Esophagus muscularis mucosa (tissue), 3 donors: ENCODE results near the gene LRFN5.

Experiments
- POLR2AphosphoS5 ChIP-seq, 2 donors: sonication (generic); formaldehyde crosslinking; IDR thresholded peaks; one replicate each; pipeline ENCODE4 v1.6.1; 2017; ENCODE audit warnings: antibody characterized with exemption in 2 of 2
- TF ChIP-seq, protein P1 (sequence below), 3 experiments: fragments of 200-600 bp in 2 of 3; fragments of 450-650 bp in 1 of 3; sonication (generic) in 2 of 3; IDR thresholded peaks; one replicate each; pipeline ENCODE4 v1.5.1; 2017 to 2019; ENCODE audit warnings: antibody characterized with exemption in 3 of 3, mild to moderate bottlenecking in 2 of 3, moderate library complexity in 1 of 3

DNA sequence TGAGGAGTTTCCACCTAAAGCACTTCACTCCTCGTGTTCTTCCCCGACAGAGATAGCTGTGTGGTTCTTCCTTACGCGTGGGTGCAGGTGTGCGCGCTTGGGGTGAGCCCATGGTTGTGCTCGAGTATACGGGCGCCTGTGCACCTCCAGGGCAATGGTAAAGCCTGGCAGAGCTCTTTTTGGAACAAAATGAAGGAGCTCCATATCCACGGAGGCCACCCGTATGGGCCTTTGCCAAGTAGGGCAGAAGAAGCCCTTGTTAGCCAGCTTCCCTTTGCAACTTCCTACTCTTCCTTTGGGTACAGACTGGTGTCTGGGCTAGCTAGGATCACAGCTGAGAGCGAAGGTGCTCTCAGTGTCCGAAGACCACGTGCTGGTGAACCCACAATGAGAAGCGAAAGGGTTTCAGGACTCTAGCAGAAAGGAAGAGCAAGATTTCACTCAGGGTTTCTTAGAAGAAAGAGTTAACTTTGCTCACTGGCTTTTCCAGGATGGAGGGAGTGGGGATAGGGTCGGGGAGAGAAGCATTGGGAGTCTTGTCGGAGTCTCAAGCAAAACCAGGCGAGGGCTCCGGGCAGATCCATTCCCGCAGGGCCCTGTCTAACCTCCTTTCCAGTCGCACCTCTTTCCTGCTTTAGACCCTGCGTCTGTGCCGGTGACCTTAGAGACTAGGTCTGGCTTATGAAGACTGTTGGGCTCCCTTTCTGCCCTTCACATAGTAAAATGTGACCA lies 960 bp upstream of the LRFN5 start:
- TF ChIP-seq, protein P1, sequence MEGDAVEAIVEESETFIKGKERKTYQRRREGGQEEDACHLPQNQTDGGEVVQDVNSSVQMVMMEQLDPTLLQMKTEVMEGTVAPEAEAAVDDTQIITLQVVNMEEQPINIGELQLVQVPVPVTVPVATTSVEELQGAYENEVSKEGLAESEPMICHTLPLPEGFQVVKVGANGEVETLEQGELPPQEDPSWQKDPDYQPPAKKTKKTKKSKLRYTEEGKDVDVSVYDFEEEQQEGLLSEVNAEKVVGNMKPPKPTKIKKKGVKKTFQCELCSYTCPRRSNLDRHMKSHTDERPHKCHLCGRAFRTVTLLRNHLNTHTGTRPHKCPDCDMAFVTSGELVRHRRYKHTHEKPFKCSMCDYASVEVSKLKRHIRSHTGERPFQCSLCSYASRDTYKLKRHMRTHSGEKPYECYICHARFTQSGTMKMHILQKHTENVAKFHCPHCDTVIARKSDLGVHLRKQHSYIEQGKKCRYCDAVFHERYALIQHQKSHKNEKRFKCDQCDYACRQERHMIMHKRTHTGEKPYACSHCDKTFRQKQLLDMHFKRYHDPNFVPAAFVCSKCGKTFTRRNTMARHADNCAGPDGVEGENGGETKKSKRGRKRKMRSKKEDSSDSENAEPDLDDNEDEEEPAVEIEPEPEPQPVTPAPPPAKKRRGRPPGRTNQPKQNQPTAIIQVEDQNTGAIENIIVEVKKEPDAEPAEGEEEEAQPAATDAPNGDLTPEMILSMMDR (IDR thresholded peaks at IDR 0.05), result no peak
- TF ChIP-seq POLR2AphosphoS5 (IDR thresholded peaks at IDR 0.05), result no peak
